BLaER1 (cell line): ENCODE data around the gene STAC.
"Not testable (repeated sequence)": the region's sequence is repeated elsewhere in the genome, so short reads cannot be mapped to it uniquely, and the experiment has no call there.

Experiments used
- H3K27ac ChIP-seq: shearing (Covaris generic); formaldehyde crosslinking; 2 replicates; pipeline ENCODE4 v1.8.1; 2022
- H3K27me3 ChIP-seq: shearing (Covaris generic); formaldehyde crosslinking; 2 replicates; pipeline ENCODE4 v1.8.1; 2022
- H3K36me3 ChIP-seq: shearing (Covaris generic); formaldehyde crosslinking; 2 replicates; pipeline ENCODE4 v1.8.1; 2022
- H3K4me1 ChIP-seq: shearing (Covaris generic); formaldehyde crosslinking; 2 replicates; pipeline ENCODE4 v1.8.1; 2022
- H3K4me2 ChIP-seq: shearing (Covaris generic); formaldehyde crosslinking; 2 replicates; pipeline ENCODE4 v1.8.1; 2022
- H3K4me3 ChIP-seq: shearing (Covaris generic); formaldehyde crosslinking; 2 replicates; pipeline ENCODE4 v1.8.1; 2022
- H3K9ac ChIP-seq: shearing (Covaris generic); formaldehyde crosslinking; 2 replicates; pipeline ENCODE4 v1.8.1; 2022
- H3K9me3 ChIP-seq: shearing (Covaris generic); formaldehyde crosslinking; 2 replicates; pipeline ENCODE4 v1.8.1; 2022
- H4K20me1 ChIP-seq: shearing (Covaris generic); formaldehyde crosslinking; 2 replicates; pipeline ENCODE4 v1.8.1; 2022
- Cebpa-rat ChIP-seq: shearing (Covaris generic); IDR thresholded peaks from 2 replicates; pipeline ENCODE4 v1.8.1; 2022

Gene STAC

GRCh38 chr3:36443028-36443686 is 62.9 kb downstream of the STAC start:
- H3K36me3 ChIP-seq = peaks cover 3% of the 10 kb centered on the region; the same call in 1 of the 2 replicates
- TF ChIP-seq Cebpa-rat = no peak

GRCh38 chr3:36444909-36445308 is 64.6 kb downstream of the STAC start:
- no peak overlapping the region for H3K27ac ChIP-seq
- H3K4me2 ChIP-seq = no peak overlapping the region
- H3K27me3 ChIP-seq = no peaks in the 10 kb centered on the region

More at GRCh38 chr3:36443028-36443686, 62.9 kb downstream of the STAC start:
- Histone ChIP-seq H3K9me3 (no peaks in the 10 kb centered on the region), H3K9ac (no peak overlapping the region), H4K20me1 (no peaks in the 10 kb centered on the region), H3K27me3 (no peaks in the 10 kb centered on the region), H3K4me2 (no peak overlapping the region), H3K4me3 (no peak overlapping the region), H3K4me1 (no peaks in the 10 kb centered on the region), H3K27ac (no peak overlapping the region)

GRCh38 chr3:36446276-36446675 is 66.0 kb downstream of the STAC start:
- no peaks in the 10 kb centered on the region for H3K27me3 ChIP-seq
- H3K36me3 ChIP-seq = peaks cover 3% of the 10 kb centered on the region; the same call in 1 of the 2 replicates
- no peak overlapping the region for H3K9ac ChIP-seq
- H3K27ac ChIP-seq = no peak overlapping the region
- H3K4me1 ChIP-seq = no peaks in the 10 kb centered on the region
- H3K9me3 ChIP-seq = no peaks in the 10 kb centered on the region
- H3K4me2 ChIP-seq = no peak overlapping the region
- H3K4me3 ChIP-seq = no peak overlapping the region
- H4K20me1 ChIP-seq = no peaks in the 10 kb centered on the region
- TF ChIP-seq Cebpa-rat = no peak

More at GRCh38 chr3:36444909-36445308, 64.6 kb downstream of the STAC start:
- Histone ChIP-seq H3K36me3 (peaks cover 3% of the 10 kb centered on the region; the same call in 1 of the 2 replicates), H3K9me3 (no peaks in the 10 kb centered on the region), H3K4me1 (no peaks in the 10 kb centered on the region), H3K4me3 (no peak overlapping the region), H4K20me1 (no peaks in the 10 kb centered on the region), H3K9ac (no peak overlapping the region)
- TF ChIP-seq Cebpa-rat = no peak

- Histone ChIP-seq H3K4me2 (no peak overlapping the region), H3K36me3 (peaks cover 3% of the 10 kb centered on the region; the same call in 1 of the 2 replicates), H3K27ac (no peak overlapping the region), H3K9me3 (no peaks in the 10 kb centered on the region), H3K27me3 (no peaks in the 10 kb centered on the region), H3K9ac (no peak overlapping the region), H4K20me1 (no peaks in the 10 kb centered on the region), H3K4me3 (no peak overlapping the region), H3K4me1 (no peaks in the 10 kb centered on the region)
- no peak for TF ChIP-seq Cebpa-rat
These were observed 66.8 kb downstream of the STAC start for GRCh38 chr3:36447061-36447460.

- H3K36me3 ChIP-seq = no peaks in the 10 kb centered on the region
These were observed 71.5 kb downstream of the STAC start for GRCh38 chr3:36451816-36452215.

DNA sequence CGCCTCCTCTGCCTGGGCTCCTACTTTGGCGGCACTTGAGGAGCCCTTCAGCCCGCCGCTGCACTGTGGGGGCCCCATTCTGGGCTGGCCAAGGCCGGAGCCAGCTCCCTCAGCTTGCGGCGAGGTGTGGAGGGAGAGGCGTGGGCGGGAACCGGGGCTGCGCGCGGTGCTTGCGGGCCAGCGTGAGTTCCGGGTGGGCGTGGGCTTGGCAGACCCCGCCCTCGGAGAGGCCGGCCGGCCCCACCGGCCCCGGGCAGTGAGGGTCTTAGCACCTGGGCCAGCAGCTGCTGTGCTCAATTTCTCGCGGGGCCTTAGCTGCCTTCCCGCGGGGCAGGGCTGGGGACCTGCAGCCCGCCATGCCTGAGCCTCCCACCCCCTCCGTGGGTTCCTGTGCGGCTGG is 72.9 kb downstream of the STAC start:
- H3K36me3 ChIP-seq, H3K9ac ChIP-seq, H3K27me3 ChIP-seq, H3K9me3 ChIP-seq, H3K4me2 ChIP-seq, H3K4me3 ChIP-seq, H4K20me1 ChIP-seq, H3K27ac ChIP-seq: not testable (repeated sequence)
- peaks cover 15% of the 10 kb centered on the region for H3K4me1 ChIP-seq

More at GRCh38 chr3:36451816-36452215, 71.5 kb downstream of the STAC start:
- H3K4me3 ChIP-seq = no peak overlapping the region
- no peak overlapping the region for H3K9ac ChIP-seq
- H3K27ac ChIP-seq = no peak overlapping the region
- H3K9me3 ChIP-seq = 0 out of 2 replicates have a peak, but pooled peaks cover 9% of the 10 kb centered on the region
- TF ChIP-seq Cebpa-rat = no peak
- no peak overlapping the region for H3K4me2 ChIP-seq
- H3K4me1 ChIP-seq = peaks cover 15% of the 10 kb centered on the region
- no peaks in the 10 kb centered on the region for H4K20me1 ChIP-seq
- H3K27me3 ChIP-seq = no peaks in the 10 kb centered on the region

DNA sequence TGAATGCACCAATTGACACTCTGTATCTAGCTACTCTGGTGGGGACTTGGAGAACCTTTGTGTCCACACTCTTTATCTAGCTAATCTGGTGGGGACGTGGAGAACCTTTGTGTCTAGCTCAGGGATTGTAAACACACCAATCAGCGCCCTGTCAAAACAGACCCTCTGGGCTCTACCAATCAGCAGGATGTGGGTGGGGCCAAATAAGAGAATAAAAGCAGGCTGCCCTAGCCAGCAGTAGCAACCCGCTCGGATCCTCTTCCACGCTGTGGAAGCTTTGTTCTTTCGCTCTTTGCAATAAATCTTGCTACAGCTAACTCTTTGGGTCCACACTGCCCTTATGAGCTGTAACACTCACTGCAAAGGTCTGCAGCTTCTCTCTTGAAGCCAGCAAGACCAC is 73.6 kb downstream of the STAC start:
- not testable (repeated sequence) for H3K27ac ChIP-seq, H3K9ac ChIP-seq, H4K20me1 ChIP-seq, H3K4me2 ChIP-seq, H3K27me3 ChIP-seq, H3K4me3 ChIP-seq, H3K36me3 ChIP-seq, H3K9me3 ChIP-seq
- peaks cover 15% of the 10 kb centered on the region for H3K4me1 ChIP-seq

- H3K4me2 ChIP-seq = no peak overlapping the region
- H3K9me3 ChIP-seq = 0 out of 2 replicates have a peak, but pooled peaks cover 9% of the 10 kb centered on the region
- TF ChIP-seq Cebpa-rat = no peak
- H3K4me3 ChIP-seq = no peak overlapping the region
- H4K20me1 ChIP-seq = no peaks in the 10 kb centered on the region
- H3K4me1 ChIP-seq = peaks cover 15% of the 10 kb centered on the region
- H3K36me3 ChIP-seq = no peaks in the 10 kb centered on the region
- H3K27ac ChIP-seq = no peak overlapping the region
- H3K27me3 ChIP-seq = no peaks in the 10 kb centered on the region
- no peak overlapping the region for H3K9ac ChIP-seq
These were observed 75.1 kb downstream of the STAC start for GRCh38 chr3:36455406-36455805.

- no peaks in the 10 kb centered on the region for H3K36me3 ChIP-seq
- no peak overlapping the region for H3K9ac ChIP-seq
- TF ChIP-seq Cebpa-rat = no peak
- H3K4me2 ChIP-seq = no peak overlapping the region
- H3K9me3 ChIP-seq = 0 out of 2 replicates have a peak, but pooled peaks cover 9% of the 10 kb centered on the region
- peaks cover 15% of the 10 kb centered on the region for H3K4me1 ChIP-seq
- no peaks in the 10 kb centered on the region for H3K27me3 ChIP-seq
- H3K4me3 ChIP-seq = no peak overlapping the region
- H4K20me1 ChIP-seq = no peaks in the 10 kb centered on the region
- no peak overlapping the region for H3K27ac ChIP-seq
These were observed 76.5 kb downstream of the STAC start for GRCh38 chr3:36456784-36457183.

- Histone ChIP-seq H3K4me1 (peaks cover 15% of the 10 kb centered on the region), H3K4me2 (no peak overlapping the region), H3K27me3 (no peaks in the 10 kb centered on the region), H3K4me3 (no peak overlapping the region), H4K20me1 (no peaks in the 10 kb centered on the region), H3K36me3 (no peaks in the 10 kb centered on the region), H3K27ac (no peak overlapping the region), H3K9me3 (0 out of 2 replicates have a peak, but pooled peaks cover 9% of the 10 kb centered on the region), H3K9ac (no peak overlapping the region)
- no peak for TF ChIP-seq Cebpa-rat
These were observed 77.4 kb downstream of the STAC start for GRCh38 chr3:36457667-36458066.
